GM18868 (cell line): ENCODE measurements around the gene SNX3.
A peak's percentile ranks its signal among the peaks of the same experiment; 100 is the strongest.
"Not testable (repeated sequence)": the region's sequence is repeated elsewhere in the genome, so short reads cannot be mapped to it uniquely, and the experiment has no call there.

Experiments
- ATAC-seq: cut with Tn5 transposase; IDR thresholded peaks from one replicate; pipeline ENCODE4 v1.9.1; 2021; ENCODE audit warnings: mild to moderate bottlenecking, moderate library complexity; ENCODE audit not compliant: unreplicated experiment

The SNX3 gene

GRCh38 chr6:108260809-108261569 lies at the start of gene SNX3:
SNX3 (minus strand) TSS chr6:108261040; CDS start chr6:108260921, 119 bp downstream.
- peak; percentile 91 for ATAC-seq

- ATAC-seq, result no peak
These were observed 49.0 kb upstream of the SNX3 start for GRCh38 chr6:108309844-108310243.

- ATAC-seq, result not testable (repeated sequence)
These were observed 47.8 kb upstream of the SNX3 start for GRCh38 chr6:108308641-108309040.

- no peak for ATAC-seq
These were observed 43.8 kb upstream of the SNX3 start for GRCh38 chr6:108304646-108305045.

GRCh38 chr6:108302386-108302785 lies 41.5 kb upstream of the SNX3 start:
- ATAC-seq, result no peak

- no peak for ATAC-seq
These were observed 34.8 kb upstream of the SNX3 start for GRCh38 chr6:108295676-108296075.

GRCh38 chr6:108294727-108295625 lies 34.1 kb upstream of the SNX3 start, which contains the start of gene AFG1L:
AFG1L (plus strand) TSS chr6:108295054; CDS start chr6:108295080, 26 bp downstream.
- ATAC-seq, result peak; percentile 90

- peak; percentile 26 for ATAC-seq
These were observed 33.5 kb upstream of the SNX3 start for GRCh38 chr6:108294297-108294726.

- no peak for ATAC-seq
These were observed 32.9 kb upstream of the SNX3 start for GRCh38 chr6:108293527-108294296.

GRCh38 chr6:108292561-108292960 lies 31.7 kb upstream of the SNX3 start:
- not testable (repeated sequence) for ATAC-seq

- no peak for ATAC-seq
These were observed 30.3 kb upstream of the SNX3 start for GRCh38 chr6:108291091-108291490.

- no peak for ATAC-seq
These were observed 27.9 kb upstream of the SNX3 start for GRCh38 chr6:108288742-108289141.

- no peak for ATAC-seq
These were observed 26.5 kb upstream of the SNX3 start for GRCh38 chr6:108287373-108287772.

- no peak for ATAC-seq
These were observed 25.5 kb upstream of the SNX3 start for GRCh38 chr6:108286366-108286765.

GRCh38 chr6:108285381-108285780 lies 24.5 kb upstream of the SNX3 start:
- ATAC-seq, result no peak

- no peak for ATAC-seq
These were observed 17.0 kb upstream of the SNX3 start for GRCh38 chr6:108277831-108278230.

GRCh38 chr6:108277295-108277694 lies 16.5 kb upstream of the SNX3 start:
- ATAC-seq, result no peak

GRCh38 chr6:108275976-108276375 lies 15.1 kb upstream of the SNX3 start:
- no peak for ATAC-seq

GRCh38 chr6:108274546-108274945 lies 13.7 kb upstream of the SNX3 start:
- no peak for ATAC-seq

GRCh38 chr6:108269955-108270354 lies 9.1 kb upstream of the SNX3 start:
- ATAC-seq, result not testable (repeated sequence)

- ATAC-seq, result no peak
These were observed 8.0 kb upstream of the SNX3 start for GRCh38 chr6:108268845-108269244.
